ENCODE measurements around the gene RINL. TPM values are rescaled to one million over a fixed set of nuclear protein-coding genes. Genes with fewer than 3 reads are reported as not detected.

RINL gene
- total RNA-seq, 1 experiment from 2014 or later: 1.3 TPM

DNA sequence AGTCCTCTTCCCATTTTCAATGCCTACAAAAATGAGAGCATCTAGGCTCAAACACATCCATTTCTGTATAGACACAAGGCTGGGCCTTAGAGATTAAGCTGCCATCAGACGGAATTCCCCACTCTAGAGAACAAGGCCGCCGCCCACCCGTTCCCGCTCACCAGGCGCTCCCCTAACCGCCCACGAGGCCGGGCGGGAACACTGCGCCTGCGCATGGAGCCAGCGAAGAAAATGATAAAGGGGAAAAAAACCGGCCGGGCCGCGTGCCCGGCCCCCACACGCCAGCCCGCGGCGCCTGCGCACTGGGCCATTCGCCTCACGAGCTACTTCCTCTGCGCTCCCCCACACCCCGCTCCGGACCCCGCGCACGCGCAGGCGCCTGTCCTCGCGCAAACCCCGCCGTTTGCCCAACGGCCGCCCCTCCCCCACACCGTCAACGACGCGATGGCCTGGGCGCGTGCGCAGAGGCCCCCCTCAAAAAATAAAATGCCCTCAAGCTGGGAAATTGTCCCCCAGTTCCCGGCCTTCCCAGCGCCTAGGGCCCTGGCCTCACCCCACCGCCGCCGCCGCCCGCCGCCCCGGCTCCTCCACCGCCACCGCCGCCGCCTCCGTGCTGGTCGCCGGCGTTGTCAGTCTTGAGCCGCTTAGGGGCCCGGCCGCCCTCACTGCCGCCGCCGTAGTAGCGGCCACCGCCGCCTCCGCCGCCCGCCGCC lies 28.8 kb downstream of the RINL start:
- BruUV-seq (replicated peaks): no TSS peak
- ATAC-seq (peak; percentile 39), DNase-seq (ENCODE audit: low read depth, low spot score) (peak; percentile 99)
- Histone ChIP-seq H3K4me1 (ENCODE audit: control insufficient read depth, insufficient read depth, low read length) (peaks cover 53% of the 10 kb centered on the region), H3K9me3 (ENCODE audit: control insufficient read depth, insufficient read depth, low read depth, low read length) (no peaks in the 10 kb centered on the region), H3K4me3 (ENCODE audit: low read depth in 2 of 2, low read length in 2 of 2) (peak overlapping the region; percentile 57 to 68), H3K36me3 (ENCODE audit: control insufficient read depth, insufficient read depth, low read length) (peaks cover 36% of the 10 kb centered on the region), H3K27me3 (ENCODE audit: control insufficient read depth, insufficient read depth, low read length) (no peaks in the 10 kb centered on the region), H3K27ac (ENCODE audit: low read length) (peak overlapping the region; percentile 99)
- TF ChIP-seq POLR2AphosphoS5 (IDR thresholded peaks at IDR 0.05; ENCODE audit: low read depth, low read length) (no peak), TCF7L2 (IDR thresholded peaks at IDR 0.05; ENCODE audit: low read depth, low read length) (peak; percentile 97), SIN3A (IDR thresholded peaks at IDR 0.05; ENCODE audit: borderline replicate concordance, insufficient read depth, low read depth, low read length) (no peak)
- TF ChIP-seq, protein P1, sequence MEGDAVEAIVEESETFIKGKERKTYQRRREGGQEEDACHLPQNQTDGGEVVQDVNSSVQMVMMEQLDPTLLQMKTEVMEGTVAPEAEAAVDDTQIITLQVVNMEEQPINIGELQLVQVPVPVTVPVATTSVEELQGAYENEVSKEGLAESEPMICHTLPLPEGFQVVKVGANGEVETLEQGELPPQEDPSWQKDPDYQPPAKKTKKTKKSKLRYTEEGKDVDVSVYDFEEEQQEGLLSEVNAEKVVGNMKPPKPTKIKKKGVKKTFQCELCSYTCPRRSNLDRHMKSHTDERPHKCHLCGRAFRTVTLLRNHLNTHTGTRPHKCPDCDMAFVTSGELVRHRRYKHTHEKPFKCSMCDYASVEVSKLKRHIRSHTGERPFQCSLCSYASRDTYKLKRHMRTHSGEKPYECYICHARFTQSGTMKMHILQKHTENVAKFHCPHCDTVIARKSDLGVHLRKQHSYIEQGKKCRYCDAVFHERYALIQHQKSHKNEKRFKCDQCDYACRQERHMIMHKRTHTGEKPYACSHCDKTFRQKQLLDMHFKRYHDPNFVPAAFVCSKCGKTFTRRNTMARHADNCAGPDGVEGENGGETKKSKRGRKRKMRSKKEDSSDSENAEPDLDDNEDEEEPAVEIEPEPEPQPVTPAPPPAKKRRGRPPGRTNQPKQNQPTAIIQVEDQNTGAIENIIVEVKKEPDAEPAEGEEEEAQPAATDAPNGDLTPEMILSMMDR (IDR thresholded peaks at IDR 0.05): no peak
- TF ChIP-seq, protein P2, sequence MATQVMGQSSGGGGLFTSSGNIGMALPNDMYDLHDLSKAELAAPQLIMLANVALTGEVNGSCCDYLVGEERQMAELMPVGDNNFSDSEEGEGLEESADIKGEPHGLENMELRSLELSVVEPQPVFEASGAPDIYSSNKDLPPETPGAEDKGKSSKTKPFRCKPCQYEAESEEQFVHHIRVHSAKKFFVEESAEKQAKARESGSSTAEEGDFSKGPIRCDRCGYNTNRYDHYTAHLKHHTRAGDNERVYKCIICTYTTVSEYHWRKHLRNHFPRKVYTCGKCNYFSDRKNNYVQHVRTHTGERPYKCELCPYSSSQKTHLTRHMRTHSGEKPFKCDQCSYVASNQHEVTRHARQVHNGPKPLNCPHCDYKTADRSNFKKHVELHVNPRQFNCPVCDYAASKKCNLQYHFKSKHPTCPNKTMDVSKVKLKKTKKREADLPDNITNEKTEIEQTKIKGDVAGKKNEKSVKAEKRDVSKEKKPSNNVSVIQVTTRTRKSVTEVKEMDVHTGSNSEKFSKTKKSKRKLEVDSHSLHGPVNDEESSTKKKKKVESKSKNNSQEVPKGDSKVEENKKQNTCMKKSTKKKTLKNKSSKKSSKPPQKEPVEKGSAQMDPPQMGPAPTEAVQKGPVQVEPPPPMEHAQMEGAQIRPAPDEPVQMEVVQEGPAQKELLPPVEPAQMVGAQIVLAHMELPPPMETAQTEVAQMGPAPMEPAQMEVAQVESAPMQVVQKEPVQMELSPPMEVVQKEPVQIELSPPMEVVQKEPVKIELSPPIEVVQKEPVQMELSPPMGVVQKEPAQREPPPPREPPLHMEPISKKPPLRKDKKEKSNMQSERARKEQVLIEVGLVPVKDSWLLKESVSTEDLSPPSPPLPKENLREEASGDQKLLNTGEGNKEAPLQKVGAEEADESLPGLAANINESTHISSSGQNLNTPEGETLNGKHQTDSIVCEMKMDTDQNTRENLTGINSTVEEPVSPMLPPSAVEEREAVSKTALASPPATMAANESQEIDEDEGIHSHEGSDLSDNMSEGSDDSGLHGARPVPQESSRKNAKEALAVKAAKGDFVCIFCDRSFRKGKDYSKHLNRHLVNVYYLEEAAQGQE (IDR thresholded peaks at IDR 0.05; ENCODE audit: insufficient read depth in 1 of 2, low read depth in 2 of 2, low read length in 1 of 2): no peak
- in situ Hi-C loops (cut with HindIII; ENCODE audit: low pct_unique_long_range_greater_than_20kb, low sequenced_read_pairs) (loop anchor here (10.0 kb wide), 1 partner anchor 85 kb away; the partner anchor contains the start of genes MRPS12 and SARS2), intact Hi-C loops (cut with micrococcal nuclease; ENCODE audit: unreplicated experiment) (loop anchor here (1.0 kb wide), 1 partner anchor 81 kb away; the partner anchor contains the start of genes MRPS12 and SARS2)
- POLR2A ChIA-PET: interaction anchor here (0.5 to 1.5 kb wide), 27 partner anchors 9 to 947 kb away, joined by 3 to 30 read pairs (median 4); partner anchors contain the start of genes ECH1, MRPS12, NFKBIB and SARS2
- CTCF ChIA-PET: interaction anchor here (0.5 to 1.0 kb wide), 9 partner anchors 9 to 331 kb away, joined by 3 to 7 read pairs (median 4); partner anchors contain the start of genes MRPS12, NFKBIB, SARS2 and SIRT2

DNA sequence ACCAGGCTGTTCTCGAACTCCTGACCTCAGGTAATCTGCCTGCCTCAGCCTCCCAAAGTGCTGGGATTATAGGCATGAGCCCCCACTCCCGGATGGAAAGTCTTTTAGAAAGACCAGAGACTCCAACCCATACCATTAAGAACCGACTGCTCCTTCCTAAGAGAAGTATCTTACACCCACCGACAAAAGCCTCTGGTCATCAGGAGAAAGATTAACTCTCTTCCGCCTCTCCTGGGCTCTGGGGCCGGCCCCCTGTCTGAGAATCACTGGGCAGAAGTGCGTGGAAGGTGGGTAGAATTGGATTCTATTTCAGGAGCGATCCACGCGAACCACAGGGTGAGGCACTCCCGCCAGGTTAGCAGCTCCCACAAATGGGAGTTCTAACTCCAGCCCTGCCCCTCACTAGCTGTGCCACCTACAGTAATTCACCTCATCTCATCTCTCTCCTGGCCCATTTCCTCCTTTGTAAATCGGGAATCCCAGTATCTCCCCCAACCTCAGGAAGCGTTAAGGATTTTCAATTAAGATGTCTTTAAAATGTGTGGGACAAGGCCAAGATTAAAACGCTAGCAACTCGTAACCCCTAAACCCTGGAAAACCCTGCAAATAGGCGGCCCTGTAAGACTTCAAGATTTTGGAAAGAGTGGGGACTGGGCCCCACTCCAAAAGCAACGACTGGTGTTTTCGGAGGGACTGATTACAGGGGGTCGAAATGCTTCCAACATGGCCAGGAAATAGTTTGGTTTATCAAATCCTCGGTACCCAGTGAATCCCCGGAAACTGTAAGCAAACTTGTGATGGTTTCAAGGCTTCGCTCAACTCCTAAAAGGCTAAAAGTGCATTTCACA lies 29.6 kb downstream of the RINL start:
- Histone ChIP-seq H3K4me3 (ENCODE audit: low read depth in 2 of 2, low read length in 2 of 2) (peak overlapping the region; percentile 57 to 68), H3K27ac (ENCODE audit: low read length) (peak overlapping the region; percentile 99), H3K36me3 (ENCODE audit: control insufficient read depth, insufficient read depth, low read length) (peaks cover 44% of the 10 kb centered on the region), H3K4me1 (ENCODE audit: control insufficient read depth, insufficient read depth, low read length) (peaks cover 58% of the 10 kb centered on the region), H3K9me3 (ENCODE audit: control insufficient read depth, insufficient read depth, low read depth, low read length) (no peaks in the 10 kb centered on the region), H3K27me3 (ENCODE audit: control insufficient read depth, insufficient read depth, low read length) (no peaks in the 10 kb centered on the region)
- intact Hi-C loops (cut with micrococcal nuclease; ENCODE audit: unreplicated experiment): loop anchor here (1.0 kb wide), 1 partner anchor 82 kb away; the partner anchor contains the start of genes MRPS12 and SARS2
- TF ChIP-seq POLR2AphosphoS5 (IDR thresholded peaks at IDR 0.05; ENCODE audit: low read depth, low read length): no peak
- TF ChIP-seq SIN3A (IDR thresholded peaks at IDR 0.05; ENCODE audit: borderline replicate concordance, insufficient read depth, low read depth, low read length): no peak
- no peak for TF ChIP-seq TCF7L2 (IDR thresholded peaks at IDR 0.05; ENCODE audit: low read depth, low read length)
- TF ChIP-seq, protein P2 (IDR thresholded peaks at IDR 0.05; ENCODE audit: insufficient read depth in 1 of 2, low read depth in 2 of 2, low read length in 1 of 2): no peak
- TF ChIP-seq, protein P1 (IDR thresholded peaks at IDR 0.05): no peak
- DNase-seq (ENCODE audit: low read depth, low spot score) (no peak), ATAC-seq (no peak)
- TSS peak; percentile 82 for BruUV-seq (replicated peaks)
- POLR2A ChIA-PET: interaction anchor here (0.5 to 1.5 kb wide), 22 partner anchors 9 to 378 kb away, joined by 3 to 30 read pairs (median 3); partner anchors contain the start of genes ECH1, MRPS12, NFKBIB and SARS2
- in situ Hi-C loops (cut with HindIII; ENCODE audit: low pct_unique_long_range_greater_than_20kb, low sequenced_read_pairs): loop anchor here (10.0 kb wide), 1 partner anchor 86 kb away; the partner anchor contains the start of genes MRPS12 and SARS2
- CTCF ChIA-PET: interaction anchor here (0.5 to 1.0 kb wide), 8 partner anchors 8 to 330 kb away, joined by 3 to 7 read pairs (median 4); partner anchors contain the start of genes MRPS12, NFKBIB, SARS2 and SIRT2
